Activated CD8-positive, alpha-beta T cell treated with anti-CD3 and anti-CD28 coated beads for 36 hours (primary cell): ENCODE data around the gene METTL6. TPM values are rescaled to one million over a fixed set of nuclear protein-coding genes. Genes with fewer than 3 reads are reported as not detected.

Source experiments
- ATAC-seq: fragments of 200-7000 bp; cut with Tn5 transposase; one replicate; pipeline ENCODE4 v1.10.0; 2021; ENCODE audit warnings: mild to moderate bottlenecking, moderate library complexity
- CTCF ChIA-PET: fragments of 350-600 bp; sonication (Branson Sonifier 250); formaldehyde crosslinking; loops from one replicate; lab custom pipeline; 2021; ENCODE audit warnings: antibody characterized with exemption; lab: Charles Lee
- POLR2A ChIA-PET: fragments of 350-600 bp; sonication (Branson Sonifier 250); formaldehyde crosslinking; loops from one replicate; lab custom pipeline; 2021; ENCODE audit warnings: antibody characterized with exemption; lab: Charles Lee
- DNase-seq: peaks from one replicate; pipeline ENCODE4 v3.0.0-alpha.2; 2020
- H3K27ac Mint-ChIP-seq: one replicate; pipeline ENCODE4 v1.8.0; 2021; ENCODE audit warnings: mild to moderate bottlenecking, mixed read lengths
- H3K27me3 Mint-ChIP-seq: one replicate; pipeline ENCODE4 v1.8.0; 2021; ENCODE audit warnings: mixed read lengths
- H3K36me3 Mint-ChIP-seq: one replicate; pipeline ENCODE4 v1.8.0; 2021; ENCODE audit warnings: low read depth, mixed read lengths
- H3K4me1 Mint-ChIP-seq: one replicate; pipeline ENCODE4 v1.8.0; 2021; ENCODE audit warnings: low read depth, mixed read lengths
- H3K4me3 Mint-ChIP-seq: one replicate; pipeline ENCODE4 v1.8.0; 2021; ENCODE audit warnings: mild to moderate bottlenecking, moderate library complexity, mixed read lengths
- H3K9me3 Mint-ChIP-seq: one replicate; pipeline ENCODE4 v1.8.0; 2021; ENCODE audit warnings: mixed read lengths
- intact Hi-C: fragments of 100-400 bp; cut with micrococcal nuclease; formaldehyde crosslinking; loops from one replicate; pipeline ENCODE4 v1.10.0; 2022
- total RNA-seq, 2 experiments: library from RNA; stranded (reverse); gene quantifications; one replicate each; pipeline ENCODE4 v1.2.3, GENCODE V29; 2021
- TF ChIP-seq, protein P1 (sequence below): fragments of 200-600 bp; IDR thresholded peaks from one replicate; pipeline ENCODE4 v1.8.0; 2022; ENCODE audit warnings: antibody characterized with exemption, mild to moderate bottlenecking

METTL6 gene
- total RNA-seq, 2 experiments from 2014 or later, result 17.5 to 19.2 TPM

DNA sequence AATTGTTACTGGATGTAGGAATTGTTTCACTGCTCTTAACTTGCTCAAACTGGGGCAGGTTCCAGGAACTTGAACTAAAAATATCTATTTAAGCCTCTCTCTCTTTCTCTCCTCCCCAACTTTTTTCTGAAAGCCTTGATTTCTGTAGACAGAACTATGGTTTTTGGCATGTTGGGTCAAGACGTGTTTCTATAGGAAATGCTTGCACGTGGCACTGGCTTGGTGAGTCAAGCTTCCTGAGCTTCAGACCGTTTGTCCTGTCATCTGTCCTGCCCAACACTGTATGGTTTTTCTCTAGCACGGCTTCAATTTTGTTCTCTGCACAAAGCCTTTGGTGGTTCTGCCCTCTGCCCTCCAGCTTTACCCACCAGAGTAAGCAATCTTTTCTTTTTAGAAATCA, 13.5 kb upstream of the METTL6 start:
- DNase-seq (no peak), ATAC-seq (no peak)
- Mint-ChIP-seq H3K4me1 (peaks cover 8% of the 10 kb centered on the region), H3K27me3 (no peaks in the 10 kb centered on the region), H3K36me3 (peaks cover 46% of the 10 kb centered on the region), H3K4me3 (no peak overlapping the region), H3K27ac (peak overlapping the region; percentile 60), H3K9me3 (no peaks in the 10 kb centered on the region)
- intact Hi-C loops, result no loop called here
- POLR2A ChIA-PET, result no interaction called here
- CTCF ChIA-PET, result interaction anchor here (1.0 kb wide), 1 partner anchor 11 kb away, joined by 3 read pairs; no protein-coding TSS in a partner anchor
- TF ChIP-seq, protein P1, sequence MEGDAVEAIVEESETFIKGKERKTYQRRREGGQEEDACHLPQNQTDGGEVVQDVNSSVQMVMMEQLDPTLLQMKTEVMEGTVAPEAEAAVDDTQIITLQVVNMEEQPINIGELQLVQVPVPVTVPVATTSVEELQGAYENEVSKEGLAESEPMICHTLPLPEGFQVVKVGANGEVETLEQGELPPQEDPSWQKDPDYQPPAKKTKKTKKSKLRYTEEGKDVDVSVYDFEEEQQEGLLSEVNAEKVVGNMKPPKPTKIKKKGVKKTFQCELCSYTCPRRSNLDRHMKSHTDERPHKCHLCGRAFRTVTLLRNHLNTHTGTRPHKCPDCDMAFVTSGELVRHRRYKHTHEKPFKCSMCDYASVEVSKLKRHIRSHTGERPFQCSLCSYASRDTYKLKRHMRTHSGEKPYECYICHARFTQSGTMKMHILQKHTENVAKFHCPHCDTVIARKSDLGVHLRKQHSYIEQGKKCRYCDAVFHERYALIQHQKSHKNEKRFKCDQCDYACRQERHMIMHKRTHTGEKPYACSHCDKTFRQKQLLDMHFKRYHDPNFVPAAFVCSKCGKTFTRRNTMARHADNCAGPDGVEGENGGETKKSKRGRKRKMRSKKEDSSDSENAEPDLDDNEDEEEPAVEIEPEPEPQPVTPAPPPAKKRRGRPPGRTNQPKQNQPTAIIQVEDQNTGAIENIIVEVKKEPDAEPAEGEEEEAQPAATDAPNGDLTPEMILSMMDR, result no peak

DNA sequence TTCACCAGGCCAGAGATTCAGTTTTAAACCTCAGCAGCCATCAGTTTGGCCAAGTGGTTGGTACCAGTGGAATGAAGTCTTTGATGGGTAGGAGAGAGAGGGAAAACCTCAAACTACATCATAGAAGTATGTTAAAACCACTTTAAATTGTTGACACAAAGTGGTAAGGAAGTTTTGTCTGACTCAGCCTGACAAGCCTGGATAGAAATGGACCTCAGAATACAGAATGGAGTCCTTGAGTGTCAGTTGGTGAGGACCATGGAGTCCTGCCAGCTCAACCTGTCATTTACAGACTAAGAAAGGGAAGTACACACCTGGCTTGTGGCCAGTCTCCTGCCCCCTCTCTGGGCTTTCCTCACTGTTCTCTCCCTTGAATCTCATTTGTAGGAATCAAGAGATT, 12.1 kb upstream of the METTL6 start:
- no peak for DNase-seq
- peaks cover 47% of the 10 kb centered on the region for H3K36me3 Mint-ChIP-seq
- no peak overlapping the region for H3K27ac Mint-ChIP-seq

DNA sequence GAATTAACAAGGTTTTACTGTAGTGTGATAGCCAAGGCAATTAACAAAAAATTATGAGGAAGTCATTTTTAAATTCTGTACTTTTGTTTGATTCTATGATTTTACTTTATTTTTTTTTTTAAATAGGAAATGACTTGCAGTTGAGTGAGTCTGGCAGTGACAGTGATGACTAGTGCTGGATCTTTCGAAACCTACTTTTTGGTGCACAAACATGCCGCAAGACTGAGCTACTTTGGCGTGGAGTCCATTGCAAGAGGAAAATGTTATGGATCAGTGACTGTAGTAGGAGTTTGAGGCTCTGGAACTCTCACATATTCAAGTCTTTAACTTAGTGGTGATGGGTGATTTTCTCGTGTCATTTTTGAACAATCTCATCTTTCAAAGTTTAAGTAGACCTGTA, 11.6 kb upstream of the METTL6 start:
- TF ChIP-seq, protein P1, result no peak
- ATAC-seq (no peak), DNase-seq (no peak)
- POLR2A ChIA-PET, result no interaction called here
- CTCF ChIA-PET, result no interaction called here
- intact Hi-C loops, result no loop called here
- Mint-ChIP-seq H3K4me3 (no peak overlapping the region), H3K9me3 (no peaks in the 10 kb centered on the region), H3K36me3 (peaks cover 50% of the 10 kb centered on the region), H3K27me3 (no peaks in the 10 kb centered on the region), H3K27ac (no peak overlapping the region), H3K4me1 (peaks cover 8% of the 10 kb centered on the region)

More for the DNA sequence above, 12.1 kb upstream of the METTL6 start:
- Mint-ChIP-seq H3K9me3 (no peaks in the 10 kb centered on the region), H3K27me3 (no peaks in the 10 kb centered on the region), H3K4me3 (no peak overlapping the region), H3K4me1 (peaks cover 8% of the 10 kb centered on the region)
- ATAC-seq, result no peak
- ChIA-PET CTCF (no interaction called here), POLR2A (no interaction called here)
- intact Hi-C loops, result no loop called here
- TF ChIP-seq, protein P1, result no peak

DNA sequence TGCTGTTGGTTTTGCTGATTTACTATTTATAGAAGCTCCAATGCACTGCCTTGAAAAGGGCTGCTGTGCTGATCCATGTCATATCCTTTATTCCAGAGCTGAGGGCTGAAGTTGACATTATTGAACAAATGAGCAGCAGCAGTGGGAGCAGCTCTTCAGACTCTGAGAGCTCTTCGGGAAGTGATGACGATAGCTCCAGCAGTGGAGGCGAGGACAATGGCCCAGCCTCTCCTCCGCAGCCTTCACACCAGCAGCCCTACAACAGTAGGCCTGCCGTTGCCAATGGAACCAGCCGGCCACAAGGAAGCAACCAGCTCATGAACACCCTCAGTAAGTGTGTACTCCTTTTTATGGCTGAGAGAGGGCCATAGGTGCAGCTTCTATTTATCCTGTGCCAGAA, 8.9 kb upstream of the METTL6 start:
- Mint-ChIP-seq H3K9me3 (no peaks in the 10 kb centered on the region), H3K27me3 (no peaks in the 10 kb centered on the region), H3K36me3 (peaks cover 55% of the 10 kb centered on the region), H3K4me1 (peaks cover 15% of the 10 kb centered on the region), H3K27ac (no peak overlapping the region), H3K4me3 (no peak overlapping the region)
- no peak for ATAC-seq
- intact Hi-C loops, result no loop called here
- TF ChIP-seq, protein P1, result no peak
- no peak for DNase-seq
- CTCF ChIA-PET, result no interaction called here
- POLR2A ChIA-PET, result interaction anchor here (0.6 kb wide), 1 partner anchor 186 kb away, joined by 4 read pairs; no protein-coding TSS in a partner anchor

DNA sequence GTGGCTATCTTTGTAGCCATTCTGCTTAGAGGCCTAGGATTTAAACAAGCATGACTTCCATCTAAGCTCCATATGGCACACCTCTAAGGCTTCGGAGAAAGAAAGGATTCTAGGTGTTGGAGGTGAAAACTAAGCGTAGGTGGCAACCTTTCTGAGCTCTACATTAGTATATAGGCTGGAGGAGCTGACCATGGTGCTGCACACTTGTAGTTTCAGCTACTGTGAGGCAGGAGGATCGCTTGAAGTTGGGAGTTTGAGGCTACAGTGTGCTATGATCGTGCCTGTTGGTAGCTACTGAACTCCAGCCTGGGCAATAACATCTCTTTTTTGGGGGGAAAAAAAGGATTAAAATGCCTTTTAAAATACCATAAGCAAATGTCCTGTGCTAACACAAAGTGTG, 7.4 kb upstream of the METTL6 start:
- Mint-ChIP-seq H3K4me1 (peaks cover 15% of the 10 kb centered on the region), H3K4me3 (no peak overlapping the region), H3K9me3 (no peaks in the 10 kb centered on the region), H3K36me3 (peaks cover 44% of the 10 kb centered on the region), H3K27me3 (no peaks in the 10 kb centered on the region), H3K27ac (no peak overlapping the region)
- TF ChIP-seq, protein P1, result no peak
- ChIA-PET POLR2A (interaction anchor here (1.2 kb wide), 1 partner anchor 35 kb away, joined by 3 read pairs; no protein-coding TSS in a partner anchor), CTCF (no interaction called here)
- ATAC-seq (no peak), DNase-seq (peak; percentile 16)
- intact Hi-C loops, result no loop called here
